K562 (cell line): ENCODE data around the gene SRCIN1. TPM values are rescaled to one million over a fixed set of nuclear protein-coding genes. Genes with fewer than 3 reads are reported as not detected.

Experiments used
- ATF3 ChIP-seq, 2 experiments: fragments of 450-650 bp in 1 of 2; sonication (generic) in 1 of 2; formaldehyde crosslinking in 1 of 2; IDR thresholded peaks in 1 of 2; conservative IDR thresholded peaks in 1 of 2; 2 replicates each; pipeline versions ENCODE4 v1.6.1 to v1.8.1; 2016 to 2023; ENCODE audit warnings: mild to moderate bottlenecking in 2 of 2, moderate library complexity in 2 of 2, inconsistent platforms in 1 of 2, missing genetic modification reagents in 1 of 2
- E2F6 ChIP-seq, 2 experiments: IDR thresholded peaks; 2 replicates each; pipeline ENCODE4 v1.6.1; 2011; ENCODE audit warnings: borderline replicate concordance in 1 of 2, control low read depth in 1 of 2, low read depth in 1 of 2, low read length in 1 of 2, mild to moderate bottlenecking in 1 of 2, mixed read lengths in 1 of 2, moderate library complexity in 1 of 2; ENCODE audit not compliant: insufficient read depth in 1 of 2, insufficient read length in 1 of 2, poor library complexity in 1 of 2, severe bottlenecking in 1 of 2; ENCODE audit errors: extremely low read depth in 1 of 2
- E2F8 ChIP-seq: fragments of 450-650 bp; IDR thresholded peaks from 2 replicates; pipeline ENCODE4 v1.7.1; 2018; ENCODE audit warnings: mild to moderate bottlenecking, low read depth; ENCODE audit not compliant: partially characterized antibody
- HCFC1 ChIP-seq: IDR thresholded peaks from 2 replicates; pipeline ENCODE4 v1.6.1; 2012; ENCODE audit warnings: low read depth, low read length, improper control_type of control experiment
- L3MBTL2 ChIP-seq: fragments of 450-650 bp; IDR thresholded peaks from 2 replicates; pipeline ENCODE4 v1.6.1; 2016; ENCODE audit warnings: mild to moderate bottlenecking, moderate library complexity
- MTA1 ChIP-seq: fragments of 450-650 bp; IDR thresholded peaks from 2 replicates; pipeline ENCODE4 v1.6.1; 2017; ENCODE audit warnings: borderline replicate concordance
- POLR2A ChIP-seq: fragments of 450-650 bp; conservative IDR thresholded peaks from 2 replicates; pipeline ENCODE4 v1.6.1; 2016
- PRPF4 ChIP-seq: fragments of 200-400 bp; formaldehyde crosslinking; IDR thresholded peaks from one replicate; pipeline ENCODE4 v1.6.1; 2017; ENCODE audit warnings: low read length, low read depth, mild to moderate bottlenecking; ENCODE audit not compliant: insufficient read depth, poor library complexity, severe bottlenecking
- ZBTB11 ChIP-seq, 3 experiments: fragments of 200-800 bp in 1 of 3; fragments of 250-450 bp in 1 of 3; fragments of 450-650 bp in 1 of 3; sonication (Bioruptor Pico) in 1 of 3; sonication (Bioruptor generic) in 1 of 3; formaldehyde crosslinking in 1 of 3; IDR thresholded peaks; 2 replicates each; pipeline versions ENCODE4 v1.6.1 to v1.8.0; 2016 to 2022; ENCODE audit warnings: mild to moderate bottlenecking in 2 of 3, missing genetic modification characterization in 2 of 3, missing compliant biosample characterization in 1 of 3, moderate library complexity in 1 of 3
- ZBTB49 ChIP-seq: sonication (generic); formaldehyde crosslinking; IDR thresholded peaks from 2 replicates; pipeline ENCODE4 v1.8.0; 2022; ENCODE audit warnings: missing genetic modification reagents, mild to moderate bottlenecking, borderline replicate concordance
- ZEB2 ChIP-seq: fragments of 450-650 bp; IDR thresholded peaks from 2 replicates; pipeline ENCODE4 v1.6.1; 2016
- ZNF239 ChIP-seq: fragments of 250-450 bp; sonication (Bioruptor Pico); IDR thresholded peaks from 2 replicates; pipeline ENCODE4 v1.4.0; 2020; ENCODE audit warnings: mild to moderate bottlenecking
- ZNF76 ChIP-seq: fragments of 250-450 bp; sonication (Bioruptor Pico); IDR thresholded peaks from 2 replicates; pipeline ENCODE4 v1.4.0; 2020; ENCODE audit warnings: mild to moderate bottlenecking, moderate library complexity, borderline replicate concordance
- ZNF766 ChIP-seq: fragments of 200-800 bp; sonication (Bioruptor generic); conservative IDR thresholded peaks from 2 replicates; pipeline ENCODE4 v1.6.1; 2016; ENCODE audit warnings: missing genetic modification characterization, missing compliant biosample characterization
- polyA plus RNA-seq, 8 experiments: library from polyadenylated mRNA; depleted of rRNA in 4 of 8; stranded (reverse) in 5 of 8; unstranded in 3 of 8; fragments of >200 nt; fragmentation: Nextera tagmentation in 2 of 8; fragmentation: Illumina TruSeq in 1 of 8; extraction: Ambion mirVana in 2 of 8; extraction: Trizol in 1 of 8; gene quantifications; 2 replicates each; pipeline versions ENCODE4 v1.2.1 to v1.2.3, GENCODE V29; 2011 to 2014; ENCODE audit warnings: inconsistent platforms in 1 of 8, missing spikeins in 1 of 8
- total RNA-seq, 7 experiments: library from RNA; depleted of rRNA in 6 of 7; stranded (reverse); fragments of >200 nt in 6 of 7; fragmentation: Illumina TruSeq in 2 of 7; extraction: Trizol in 2 of 7; gene quantifications; 2 replicates each; pipeline versions ENCODE4 v1.2.1 to v1.2.3, GENCODE V29; 2011 to 2021; ENCODE audit warnings: low replicate concordance in 1 of 7

SRCIN1 gene
- total and polyA plus RNA-seq, 9 of the 15 experiments (the other 6 are each of a cell fraction or from before 2014, with no cell fraction given), result 0.09 to 0.33 (median 0.13) TPM; not detected in 6

- TF ChIP-seq E2F8 (no peak), ATF3 (IDR thresholded peaks at IDR 0.05) (no peak), ATF3 (CRISPR knock-in tag; conservative IDR thresholded peaks at IDR 0.05) (no peak), HCFC1 (peak; percentile 42; the same call in 1 of the 2 replicates), ZBTB11 (CRISPR knock-in tag; IDR thresholded peaks at IDR 0.05) (peak in 1 of 3 experiments; percentile 40; a peak in 1 of 6 replicates), E2F6 (IDR thresholded peaks at IDR 0.05; ENCODE audit: borderline replicate concordance in 1 of 2, extremely low read depth in 1 of 2, insufficient read depth in 1 of 2, insufficient read length in 1 of 2, low read depth in 1 of 2, low read length in 1 of 2, poor library complexity in 1 of 2, severe bottlenecking in 1 of 2) (peak; percentile 70 to 95), ZEB2 (no peak), POLR2A (peak; percentile 57), MTA1 (no peak), ZNF239 (CRISPR knock-in tag) (no peak), PRPF4 (no peak), ZBTB49 (no peak), L3MBTL2 (peak; percentile 68), ZNF76 (CRISPR knock-in tag) (no peak), ZNF766 (peak; percentile 78; the same call in 1 of the 2 replicates)
Measured at GRCh38 chr17:38605841-38606645, at the start of gene SRCIN1 (continued).
